ENCODE results near the gene GALNT13.
"Not testable (repeated sequence)": the region's sequence is repeated elsewhere in the genome, so short reads cannot be mapped to it uniquely, and the experiment has no call there.

Gene GALNT13

DNA sequence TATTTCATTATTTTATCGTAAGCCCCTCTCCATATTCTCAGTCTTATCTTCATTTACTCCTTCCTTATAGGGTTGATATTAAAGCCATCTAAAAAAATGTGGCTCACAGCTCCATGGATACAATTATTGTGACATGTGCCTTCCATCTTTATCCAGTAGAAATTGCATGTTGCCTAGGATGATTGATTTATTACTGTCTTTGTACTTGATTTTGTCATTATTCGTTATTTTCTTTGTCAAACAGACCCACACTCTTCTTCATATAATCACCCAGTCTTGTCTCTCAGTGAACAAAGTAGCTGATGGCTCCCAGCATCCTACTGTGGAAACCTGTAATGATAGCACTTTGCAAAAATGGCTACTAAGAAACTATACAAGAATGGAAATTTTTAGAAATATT, 574.6 kb downstream of the GALNT13 start:
- intact Hi-C loops (cut with DNase I) = no loop called here
- DNase-seq = no peak

DNA sequence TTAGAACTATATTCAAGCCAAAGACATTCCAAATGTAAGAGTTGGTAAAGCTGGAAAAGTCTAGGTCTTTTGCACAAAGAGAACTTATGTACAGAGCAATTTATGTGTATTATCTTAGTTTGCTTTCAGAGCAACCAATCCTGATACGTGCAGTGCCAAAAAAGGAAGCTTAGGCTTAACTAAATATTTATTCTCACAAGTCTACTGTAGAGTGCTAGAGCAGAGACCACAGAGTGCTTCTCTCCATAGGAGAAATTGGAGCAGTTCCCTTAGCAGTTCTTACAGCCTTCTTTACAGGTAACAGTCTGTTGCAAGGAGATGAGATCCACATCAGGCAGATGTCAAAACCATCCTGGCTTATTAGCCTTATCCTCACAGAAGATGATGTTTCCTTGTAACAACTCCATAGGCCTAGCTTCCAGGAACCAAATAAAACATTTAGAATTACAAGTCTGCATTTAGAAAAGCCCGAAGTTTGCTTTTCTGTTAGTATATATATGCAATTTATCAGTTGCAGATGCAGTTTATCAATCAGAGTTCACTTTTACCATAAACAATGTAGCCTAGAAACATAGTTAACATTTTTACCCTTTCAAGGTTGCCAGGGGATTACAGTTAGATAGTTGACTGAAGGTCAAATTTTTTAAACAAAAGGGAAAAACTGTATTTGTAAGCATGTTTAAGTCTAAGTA, 576.2 kb downstream of the GALNT13 start:
- DNase-seq = no peak
- intact Hi-C loops (cut with DNase I) = no loop called here

DNA sequence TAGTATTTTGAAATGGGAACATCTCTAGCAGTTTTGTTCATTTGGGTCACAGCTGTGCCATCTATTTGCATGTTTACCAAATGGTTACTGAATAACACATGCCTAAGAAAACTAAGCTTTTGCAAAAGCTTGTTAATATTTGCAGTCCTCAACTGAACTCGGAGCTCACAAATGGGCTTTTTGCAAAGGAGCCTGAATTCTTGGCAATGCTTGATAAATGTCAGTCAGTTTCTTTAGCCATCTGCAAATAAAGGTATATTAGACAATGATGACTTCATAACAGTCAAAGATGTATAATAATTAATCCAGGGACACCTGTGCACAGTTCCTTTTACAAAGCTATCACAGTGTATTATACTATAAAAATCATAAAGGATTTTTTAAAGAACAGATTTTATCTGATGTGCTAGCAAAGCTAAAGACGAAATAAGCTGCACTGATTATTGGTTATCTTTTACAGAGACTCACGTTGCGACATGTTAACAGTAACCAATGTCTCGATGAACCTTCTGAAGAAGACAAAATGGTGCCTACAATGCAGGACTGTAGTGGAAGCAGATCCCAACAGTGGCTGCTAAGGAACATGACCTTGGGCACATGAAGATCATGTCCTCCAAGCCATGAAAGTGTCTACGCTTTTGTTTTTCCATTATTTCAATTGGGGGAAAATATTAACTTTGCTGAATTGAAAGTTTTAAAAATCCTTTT, 578.4 kb downstream of the GALNT13 start:
- no peak for DNase-seq
- intact Hi-C loops (cut with DNase I) = no loop called here

DNA sequence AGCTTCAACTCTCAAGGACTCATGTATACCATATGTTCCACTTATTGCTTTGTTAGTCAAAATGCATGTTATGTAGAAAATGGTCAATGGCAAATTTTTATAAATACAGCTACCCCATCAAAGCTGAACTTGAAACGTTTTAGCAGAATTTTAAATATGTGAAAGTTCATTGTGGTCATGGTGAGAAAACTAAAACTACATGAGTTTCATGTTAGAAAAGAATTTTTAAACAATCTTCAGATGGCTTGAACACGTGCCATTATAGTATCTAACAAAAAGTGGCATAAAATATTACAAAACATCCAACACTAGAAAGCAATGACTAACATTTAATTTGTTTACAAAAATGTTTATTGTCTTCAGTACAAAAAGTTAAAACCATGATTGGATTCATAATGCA, 580.7 kb downstream of the GALNT13 start:
- intact Hi-C loops (cut with DNase I) = no loop called here
- no peak for DNase-seq

DNA sequence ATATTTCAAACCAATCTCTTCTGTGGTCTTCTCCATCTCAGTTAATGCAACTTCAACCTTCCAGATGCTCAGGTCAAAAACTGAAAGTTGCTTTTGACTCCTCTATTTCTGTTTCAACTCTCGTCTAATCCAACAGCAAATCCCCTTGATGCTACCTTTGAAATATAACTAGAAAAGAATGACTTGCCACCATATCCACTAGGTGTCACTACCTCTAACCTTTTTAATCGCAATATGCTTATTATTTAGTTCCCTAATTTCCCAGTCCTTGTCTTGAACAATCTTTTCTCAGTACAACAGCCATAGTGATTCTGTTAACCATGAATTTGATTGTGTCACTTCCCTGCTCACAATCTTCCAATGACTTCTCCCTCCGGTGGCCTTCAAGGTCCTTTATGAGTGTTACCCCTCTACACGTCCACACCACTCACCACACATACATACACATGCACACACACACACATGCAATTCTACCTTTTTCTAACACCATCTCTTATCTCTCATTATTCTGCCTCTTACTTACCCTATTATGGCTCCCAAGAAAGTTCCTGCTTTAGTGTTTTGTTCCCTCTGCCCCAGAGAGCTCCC, 581.3 kb downstream of the GALNT13 start:
- DNase-seq = no peak
- intact Hi-C loops (cut with DNase I) = no loop called here

DNA sequence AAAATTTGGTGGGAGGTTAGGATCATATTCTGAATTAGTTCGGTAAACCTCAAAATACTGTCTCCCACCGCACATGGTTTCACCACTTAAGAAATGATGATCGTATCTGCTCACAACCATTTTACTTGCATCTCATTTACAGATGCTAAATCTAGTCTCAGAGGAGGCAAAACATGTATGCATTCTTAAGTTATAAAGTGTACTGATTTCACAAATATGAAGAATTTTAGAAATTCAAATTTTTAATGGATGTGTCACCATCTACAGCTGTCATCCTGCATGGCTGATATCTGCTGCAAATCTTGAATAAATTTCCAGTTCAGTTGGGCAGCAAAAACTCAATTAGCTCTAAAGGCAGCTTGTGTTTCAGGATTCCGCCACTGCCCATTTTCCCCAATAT, 583.4 kb downstream of the GALNT13 start:
- intact Hi-C loops (cut with DNase I) = no loop called here
- DNase-seq = no peak

DNA sequence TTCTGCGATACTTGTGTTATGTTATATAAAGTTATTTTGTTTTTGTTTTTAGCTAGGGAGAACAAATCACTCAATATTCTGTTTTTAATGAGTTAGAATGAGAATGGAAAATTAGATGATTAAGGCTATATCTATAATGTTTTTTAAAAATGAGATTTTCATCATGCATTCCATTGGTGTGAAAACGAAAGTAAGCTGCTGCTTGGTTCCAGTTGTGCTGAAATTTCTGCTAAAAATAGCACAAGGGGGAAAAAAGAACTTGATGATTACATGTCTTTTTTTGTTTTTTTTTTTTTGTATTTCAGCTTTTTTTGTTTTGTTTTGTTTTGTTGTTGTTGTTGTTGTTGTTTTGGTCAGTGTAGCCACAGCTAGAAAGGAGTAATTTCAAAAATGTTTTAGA, 584.1 kb downstream of the GALNT13 start:
- intact Hi-C loops (cut with DNase I) = no loop called here
- no peak for DNase-seq

DNA sequence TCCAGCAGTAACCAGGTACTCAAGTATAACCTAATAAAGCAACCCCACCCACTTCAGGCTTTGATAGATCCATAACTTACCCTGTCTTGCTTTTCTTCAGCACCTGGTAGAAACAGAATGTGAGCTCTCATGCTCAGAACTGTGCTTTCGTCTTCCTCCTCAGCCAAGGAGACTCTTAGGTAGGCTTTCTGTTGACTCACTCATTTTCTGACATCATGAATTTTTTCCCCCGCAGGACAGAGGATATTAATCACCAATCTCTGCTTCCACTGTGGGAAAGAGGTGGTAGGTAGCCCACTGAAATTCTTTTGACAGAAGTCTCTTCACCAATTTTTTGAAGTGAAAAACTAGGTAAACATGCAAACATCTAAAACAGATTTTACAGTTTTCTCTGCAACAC, 585.6 kb downstream of the GALNT13 start:
- intact Hi-C loops (cut with DNase I) = no loop called here
- DNase-seq = no peak

DNA sequence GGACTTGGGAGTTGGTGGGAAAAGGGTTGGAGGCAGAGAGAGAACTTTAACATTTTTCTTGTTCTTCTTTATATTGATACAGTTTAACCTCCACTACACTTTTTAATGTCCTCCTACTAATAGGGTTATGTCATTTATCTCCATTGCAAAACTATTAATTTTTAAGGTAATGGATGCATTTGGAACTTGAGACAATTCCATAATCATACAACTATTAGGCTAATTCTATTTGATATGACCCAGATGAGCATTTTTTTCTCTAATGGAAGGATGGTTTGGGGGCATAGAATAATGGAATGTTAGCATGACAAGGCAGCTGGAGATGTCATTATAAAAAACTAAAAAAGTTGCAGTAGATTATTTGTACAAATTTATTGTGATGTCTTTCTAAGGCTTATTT, 587.6 kb downstream of the GALNT13 start:
- no peak for DNase-seq
- intact Hi-C loops (cut with DNase I) = no loop called here

DNA sequence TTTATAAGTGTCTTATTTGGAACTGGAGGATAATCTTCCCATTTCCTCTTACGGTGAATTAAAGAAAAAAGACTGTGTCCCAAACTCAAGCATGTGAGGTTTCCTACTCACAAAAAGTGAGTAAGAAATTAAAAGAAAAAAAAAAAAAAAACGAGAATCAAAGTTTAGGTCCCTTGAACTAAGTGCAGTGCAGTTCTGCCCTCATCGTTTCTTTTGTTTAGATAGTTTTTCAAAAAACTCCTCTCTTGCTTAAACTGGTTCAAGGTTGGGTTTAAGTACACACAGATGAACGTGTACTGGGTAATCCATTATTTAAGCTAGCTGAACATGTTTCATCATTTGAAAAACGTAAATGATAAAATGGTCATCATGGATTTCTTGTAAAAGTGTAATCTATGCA, 590.9 kb downstream of the GALNT13 start:
- intact Hi-C loops (cut with DNase I) = no loop called here

DNA sequence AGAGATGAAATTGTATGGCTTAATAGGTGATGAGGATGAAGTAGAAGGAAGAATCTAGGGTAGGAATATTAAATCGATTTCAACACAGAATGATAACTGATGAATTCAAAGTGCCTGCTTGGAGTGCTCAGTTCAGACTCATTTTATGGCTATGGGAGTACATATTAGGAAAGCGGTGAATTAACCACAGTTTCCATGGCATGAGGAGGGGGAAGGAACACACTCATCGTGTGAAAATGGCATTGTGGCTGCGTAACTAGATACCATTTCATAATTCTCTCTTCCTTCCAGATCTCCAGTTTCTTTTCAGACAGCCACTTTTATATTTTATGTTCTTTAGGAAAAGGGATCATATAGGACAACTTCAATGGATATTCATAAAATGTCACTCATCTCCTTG, 594.5 kb downstream of the GALNT13 start:
- intact Hi-C loops (cut with DNase I) = no loop called here
- no peak for DNase-seq

More for the DNA sequence above, 590.9 kb downstream of the GALNT13 start:
- no peak for DNase-seq

DNA sequence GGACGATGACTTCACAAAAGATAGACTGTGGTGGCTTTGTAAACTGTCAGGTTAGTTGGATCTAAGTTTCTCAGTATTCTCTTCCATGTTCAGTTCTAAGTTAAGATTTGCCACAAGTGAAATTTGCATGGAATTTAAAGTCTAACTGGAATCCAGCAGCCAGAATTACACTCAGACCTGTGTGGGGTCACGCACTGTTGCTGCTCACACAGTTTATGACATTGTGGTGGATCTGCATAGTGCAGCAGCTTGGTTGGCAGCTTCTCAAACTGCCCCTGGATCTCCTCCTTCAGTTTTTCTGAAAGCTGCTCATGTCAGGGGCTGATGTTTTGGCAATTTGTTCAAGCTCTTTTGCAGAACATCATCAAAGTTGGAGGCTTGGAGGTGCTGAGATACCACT, 598.7 kb downstream of the GALNT13 start:
- intact Hi-C loops (cut with DNase I) = no loop called here

DNA sequence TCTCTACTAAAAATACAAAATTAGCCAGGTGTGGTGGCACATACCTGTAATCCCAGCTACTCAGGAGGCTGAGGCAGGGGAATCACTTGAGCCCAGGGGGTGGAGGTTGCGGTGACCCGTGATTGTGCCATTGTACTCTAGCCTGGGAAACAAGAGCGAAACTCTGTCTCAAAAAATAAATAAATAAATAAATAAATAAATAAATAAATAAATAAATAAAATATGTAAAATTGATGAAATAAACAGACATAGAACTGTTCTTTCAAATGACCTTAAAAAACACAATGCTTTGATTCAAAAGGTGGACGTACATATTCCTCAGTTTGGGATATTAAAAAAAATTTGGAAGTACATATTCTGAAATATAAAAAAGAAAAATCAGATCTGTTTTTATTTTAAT, 599.8 kb downstream of the GALNT13 start:
- DNase-seq; intact Hi-C loops (cut with DNase I): not testable (repeated sequence)

More for the DNA sequence above, 598.7 kb downstream of the GALNT13 start:
- no peak for DNase-seq

DNA sequence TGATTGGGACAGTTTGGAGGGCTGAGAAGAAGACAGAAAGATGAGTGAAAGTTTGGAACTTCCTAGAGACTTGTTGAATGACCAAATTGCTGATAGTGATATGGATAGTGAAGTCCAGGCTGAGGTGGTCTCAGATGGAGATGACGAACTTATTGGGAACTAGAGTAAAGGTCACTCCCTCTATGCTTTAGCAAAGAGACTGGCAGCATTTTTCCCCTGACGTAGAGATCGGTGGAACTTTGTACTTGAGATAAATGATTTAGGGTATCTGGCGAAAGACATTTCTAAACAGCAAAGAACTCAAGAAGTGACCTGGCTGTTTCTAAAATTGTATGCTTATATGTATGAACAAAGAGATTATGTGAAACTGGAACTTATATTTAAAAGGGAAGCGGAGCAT, 605.6 kb downstream of the GALNT13 start:
- intact Hi-C loops (cut with DNase I) = no loop called here
- DNase-seq = no peak

DNA sequence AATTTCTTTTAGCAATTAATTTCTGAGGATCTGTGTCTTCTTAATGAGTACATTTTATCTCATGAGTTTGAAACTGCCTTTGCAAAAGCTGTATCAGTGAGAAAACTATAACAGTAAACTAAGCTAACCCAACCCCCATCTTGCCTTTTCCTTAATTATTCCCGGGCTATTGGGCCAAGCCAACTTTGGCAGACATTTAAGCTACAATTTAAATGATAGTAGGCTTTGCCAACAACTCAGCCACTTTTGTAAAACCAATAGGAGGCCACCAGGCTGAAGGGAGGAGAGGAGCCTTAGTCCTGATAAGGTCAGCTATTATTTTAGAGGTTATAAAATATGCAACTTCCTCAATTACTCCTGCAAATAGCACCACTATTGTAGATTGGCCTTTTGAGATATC, 608.8 kb downstream of the GALNT13 start:
- no peak for DNase-seq
- intact Hi-C loops (cut with DNase I) = no loop called here

DNA sequence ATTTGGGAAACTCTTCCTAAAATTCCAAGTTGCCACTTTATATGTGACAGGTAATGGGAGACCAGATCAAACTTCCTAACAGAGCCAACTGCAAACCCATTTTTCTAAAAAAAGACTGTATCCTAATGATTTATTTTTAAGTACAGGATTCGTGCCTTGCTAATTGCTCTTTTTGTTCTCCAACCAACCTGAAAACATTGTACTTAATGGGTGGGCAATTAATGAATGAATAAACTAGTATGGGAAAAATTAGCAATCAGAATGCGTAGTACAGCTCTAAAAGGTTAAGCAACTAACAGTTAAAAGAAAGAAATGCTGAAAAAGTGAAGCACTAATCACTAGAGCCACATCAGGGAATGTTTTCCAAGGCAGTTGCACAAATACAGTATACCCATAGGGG, 609.6 kb downstream of the GALNT13 start:
- intact Hi-C loops (cut with DNase I) = no loop called here

DNA sequence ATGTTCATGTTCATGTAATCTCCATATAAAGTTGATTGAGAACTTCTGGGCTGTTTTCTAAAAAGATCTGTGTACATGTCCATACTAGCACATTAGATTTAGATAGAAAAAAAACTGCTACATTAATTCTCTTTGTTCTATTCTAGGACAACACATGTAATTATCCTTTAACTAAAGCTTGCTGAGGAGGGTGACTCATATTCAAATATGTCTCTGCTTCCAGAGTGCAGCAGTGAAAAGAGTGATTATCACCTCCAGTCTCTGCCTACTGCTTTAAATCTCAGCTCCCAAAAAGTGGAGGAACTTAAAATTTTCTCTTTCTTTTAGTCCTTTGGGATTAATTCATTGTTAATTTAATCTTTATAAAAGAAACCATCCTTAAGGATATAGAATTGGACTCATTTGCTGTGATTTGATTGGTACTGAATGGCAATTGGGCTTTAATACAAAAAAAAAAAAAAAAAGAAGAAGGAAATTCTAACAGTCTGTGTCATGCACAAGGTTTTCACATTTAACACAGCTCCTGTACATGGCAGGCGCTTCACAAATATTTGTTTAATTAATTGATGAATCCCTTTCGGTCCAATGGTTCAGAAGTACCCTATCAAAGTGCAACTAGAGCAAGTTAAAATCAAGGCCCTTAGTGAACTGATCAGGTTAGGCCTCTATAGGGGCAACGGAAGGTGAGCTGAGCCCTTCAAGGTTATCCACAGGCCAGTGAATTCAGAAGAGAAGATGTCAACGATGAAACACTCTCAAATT, 612.8 kb downstream of the GALNT13 start:
- intact Hi-C loops (cut with DNase I) = no loop called here
- DNase-seq = peak in 3 of 42 donors; percentile 8 to 38 (median 10)

More for the DNA sequence above, 609.6 kb downstream of the GALNT13 start:
- no peak for DNase-seq

DNA sequence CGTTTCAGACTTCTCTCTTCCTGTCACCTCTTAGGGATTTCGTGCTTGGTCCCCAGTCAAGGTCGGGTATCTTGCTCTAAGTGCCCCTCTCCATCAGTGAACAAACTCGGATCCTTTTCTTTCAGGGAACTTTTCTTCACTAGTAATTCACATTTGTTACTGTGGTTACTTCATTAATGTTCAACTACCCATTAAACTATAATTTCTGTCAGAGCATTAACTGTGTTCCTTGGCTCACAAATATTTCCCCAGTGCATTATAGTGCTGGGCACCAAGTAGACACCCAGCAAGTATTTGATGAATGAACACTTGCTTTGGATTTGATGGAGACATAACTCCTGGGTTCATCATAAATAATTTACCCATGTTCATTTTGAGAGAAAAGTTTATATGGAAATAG, 617.1 kb downstream of the GALNT13 start:
- no peak for DNase-seq
- intact Hi-C loops (cut with DNase I) = no loop called here

DNA sequence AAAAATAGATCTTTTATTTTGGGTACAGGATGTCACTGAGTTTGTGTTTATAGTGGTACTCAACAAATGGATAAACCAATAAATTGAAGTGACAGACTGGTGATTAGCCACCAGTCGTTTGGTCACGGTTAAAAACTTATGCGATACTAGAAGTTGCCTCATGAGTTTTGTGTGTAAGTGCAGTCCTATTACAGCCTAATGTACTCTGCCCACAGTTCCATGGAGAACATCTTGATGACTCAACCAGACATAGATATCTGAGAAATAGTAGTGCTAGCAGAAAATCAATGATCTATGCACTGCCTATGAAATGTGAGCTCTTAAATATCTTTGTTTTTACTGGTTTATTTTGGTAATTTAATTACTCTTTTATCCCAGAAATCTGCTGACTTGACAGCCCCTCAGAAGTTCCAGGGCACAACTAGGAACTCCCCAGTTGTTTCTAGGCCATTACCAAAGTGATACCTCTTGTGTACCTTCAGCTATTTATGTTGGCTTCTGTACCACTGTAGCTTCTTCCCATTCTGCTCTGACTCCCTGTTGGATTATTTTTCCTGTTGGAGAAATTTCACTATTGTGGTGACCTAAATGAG, 617.6 kb downstream of the GALNT13 start:
- intact Hi-C loops (cut with DNase I) = no loop called here
- peak in 1 of 42 donors; percentile 9 for DNase-seq

DNA sequence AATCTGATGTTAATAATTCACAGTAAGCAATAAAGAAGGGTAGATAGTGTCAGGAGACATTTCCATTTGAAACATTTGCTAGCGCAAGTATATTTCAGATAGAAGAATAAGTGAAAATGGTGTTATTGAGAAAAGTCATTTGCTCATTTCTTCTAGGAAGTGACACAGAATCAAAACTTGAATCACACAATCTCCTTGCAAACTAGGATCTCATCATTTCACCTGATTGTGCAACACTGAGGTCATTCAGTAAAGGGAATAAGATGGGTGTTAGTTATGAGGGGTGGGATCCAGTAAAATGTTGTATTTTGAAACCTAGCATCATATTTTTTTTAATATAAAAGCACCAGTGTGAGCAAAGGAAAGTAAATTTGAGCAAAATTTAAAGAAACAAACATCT, 618.8 kb downstream of the GALNT13 start:
- DNase-seq = no peak
- intact Hi-C loops (cut with DNase I) = no loop called here

All from head of caudate nucleus (tissue), 42 donors.